Upper lobe of left lung (tissue), 6 donors: Measurements from ENCODE around the gene FBXO10. TPM values are rescaled to one million over a fixed set of nuclear protein-coding genes. Genes with fewer than 3 reads are reported as not detected.

Experiments
- ATAC-seq, 2 donors: fragments of 200-7000 bp; cut with Tn5 transposase; one replicate each; pipeline ENCODE4 v1.9.1; 2022; ENCODE audit warnings: mild to moderate bottlenecking in 2 of 2, moderate library complexity in 2 of 2; ENCODE audit not compliant: low FRiP score in 2 of 2
- DNase-seq, 2 donors: peaks; one replicate each; pipeline ENCODE4 v3.0.0-alpha.2; 2019 to 2020
- H3K27ac ChIP-seq, 4 donors: fragments of 200-600 bp; sonication (generic); one replicate each; pipeline ENCODE4 v1.5.1; 2016 to 2019
- H3K27me3 ChIP-seq, 4 donors: fragments of 200-600 bp; sonication (generic); one replicate each; pipeline ENCODE4 v1.5.1; 2017 to 2019
- H3K36me3 ChIP-seq, 4 donors: fragments of 200-600 bp; sonication (generic); one replicate each; pipeline ENCODE4 v1.5.1; 2016 to 2019
- H3K4me1 ChIP-seq, 4 donors: fragments of 200-600 bp; sonication (generic); one replicate each; pipeline ENCODE4 v1.5.1; 2018 to 2019
- H3K4me3 ChIP-seq, 4 donors: fragments of 200-600 bp; sonication (generic); one replicate each; pipeline ENCODE4 v1.5.1; 2017 to 2019; ENCODE audit warnings: mild to moderate bottlenecking in 2 of 4, moderate library complexity in 1 of 4
- H3K9me3 ChIP-seq, 4 donors: fragments of 200-600 bp; sonication (generic); one replicate each; pipeline ENCODE4 v1.5.1; 2018 to 2019
- EP300 ChIP-seq, 4 donors: sonication (generic); formaldehyde crosslinking; IDR thresholded peaks; one replicate each; pipeline ENCODE4 v1.5.1; 2017; ENCODE audit warnings: antibody characterized with exemption in 4 of 4, control low read depth in 2 of 4
- POLR2A ChIP-seq, 4 donors: fragments of 450-650 bp; IDR thresholded peaks; one replicate each; pipeline ENCODE4 v1.5.1; 2016 to 2017; ENCODE audit warnings: antibody characterized with exemption in 4 of 4, mild to moderate bottlenecking in 2 of 4
- POLR2AphosphoS5 ChIP-seq, 2 donors: sonication (generic); formaldehyde crosslinking; IDR thresholded peaks; one replicate each; pipeline ENCODE4 v1.5.1; 2017; ENCODE audit warnings: antibody characterized with exemption in 2 of 2
- WGBS, 2 donors: methylation state at CpG; one replicate each; pipeline ENCODE4 v1.1.5; 2017 to 2018; 5-methylcytosine and 5-hydroxymethylcytosine counted together
- total RNA-seq, 6 donors: library from RNA; depleted of rRNA in 4 of 6; stranded (reverse); fragments of >200 nt in 4 of 6; gene quantifications; one replicate each; pipeline versions ENCODE4 v1.1.0 to v1.2.1, GENCODE V29; 2016 to 2021
- TF ChIP-seq, protein P1 (sequence below), 6 experiments: fragments of 450-650 bp in 4 of 6; fragments of 200-600 bp in 2 of 6; sonication (generic) in 2 of 6; IDR thresholded peaks; one replicate each; pipeline ENCODE4 v1.5.1; 2016 to 2019; ENCODE audit warnings: antibody characterized with exemption in 6 of 6
- donor health status: DM: no; HTN: no; CAD: no; lungs with moderate emphysema.
- donor health status: DM: no; HTN: yes; CAD: no; lungs with severe emphysema.

Gene FBXO10
- total RNA-seq, 6 donors from 2014 or later: 7.9 to 13.4 (median 8.7) TPM

DNA sequence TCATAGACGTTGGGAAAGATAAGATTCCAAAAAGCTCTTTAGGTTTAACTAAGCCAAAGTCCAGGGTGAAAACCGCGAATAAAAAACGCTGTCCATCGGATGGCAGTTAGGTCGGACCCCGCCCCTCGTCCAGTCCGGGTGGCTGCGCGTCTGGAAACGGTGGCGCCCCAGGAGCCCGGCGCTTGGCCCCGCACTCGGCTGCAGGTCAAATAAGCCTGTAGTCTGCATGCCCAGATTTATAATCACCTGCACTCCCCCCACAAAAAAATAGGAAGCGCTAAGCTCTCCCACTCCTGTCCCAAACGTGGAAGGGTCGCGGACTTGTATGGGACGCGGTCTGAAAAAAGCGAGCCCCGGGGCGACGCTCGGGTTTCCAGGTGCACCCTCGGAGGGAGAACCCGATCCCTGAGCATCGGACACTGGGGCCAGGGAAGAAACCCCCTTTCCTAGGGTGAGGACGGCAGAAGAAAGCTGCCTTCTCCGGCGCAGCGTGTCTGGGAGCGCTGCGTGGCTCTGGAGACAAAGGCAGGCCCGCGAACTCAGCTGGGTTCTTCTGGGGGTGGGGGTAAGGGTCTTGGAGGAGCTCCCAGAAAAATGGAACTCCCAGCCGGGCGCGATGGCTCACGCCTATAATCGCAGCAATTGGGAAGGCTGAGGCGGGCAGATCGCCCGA, 110.0 kb downstream of the FBXO10 start:
- Histone ChIP-seq H3K4me1 (peaks cover 19 to 45% (median 20%) of the 10 kb centered on the region in 4 donors), H3K36me3 (no peaks in the 10 kb centered on the region), H3K27ac (peak overlapping the region; percentile 97 to 99 (median 98)), H3K4me3 (peak overlapping the region; percentile 49 to 92 (median 84)), H3K27me3 (no peaks in the 10 kb centered on the region), H3K9me3 (no peaks in the 10 kb centered on the region)
- WGBS, 2 donors: 1% methylated on average over 19 to 47 of the region's 47 CpGs
- ATAC-seq (peak; percentile 24 to 47), DNase-seq (peak; percentile 73 to 90)
- TF ChIP-seq POLR2AphosphoS5 (IDR thresholded peaks at IDR 0.05): no peak
- TF ChIP-seq, protein P1, sequence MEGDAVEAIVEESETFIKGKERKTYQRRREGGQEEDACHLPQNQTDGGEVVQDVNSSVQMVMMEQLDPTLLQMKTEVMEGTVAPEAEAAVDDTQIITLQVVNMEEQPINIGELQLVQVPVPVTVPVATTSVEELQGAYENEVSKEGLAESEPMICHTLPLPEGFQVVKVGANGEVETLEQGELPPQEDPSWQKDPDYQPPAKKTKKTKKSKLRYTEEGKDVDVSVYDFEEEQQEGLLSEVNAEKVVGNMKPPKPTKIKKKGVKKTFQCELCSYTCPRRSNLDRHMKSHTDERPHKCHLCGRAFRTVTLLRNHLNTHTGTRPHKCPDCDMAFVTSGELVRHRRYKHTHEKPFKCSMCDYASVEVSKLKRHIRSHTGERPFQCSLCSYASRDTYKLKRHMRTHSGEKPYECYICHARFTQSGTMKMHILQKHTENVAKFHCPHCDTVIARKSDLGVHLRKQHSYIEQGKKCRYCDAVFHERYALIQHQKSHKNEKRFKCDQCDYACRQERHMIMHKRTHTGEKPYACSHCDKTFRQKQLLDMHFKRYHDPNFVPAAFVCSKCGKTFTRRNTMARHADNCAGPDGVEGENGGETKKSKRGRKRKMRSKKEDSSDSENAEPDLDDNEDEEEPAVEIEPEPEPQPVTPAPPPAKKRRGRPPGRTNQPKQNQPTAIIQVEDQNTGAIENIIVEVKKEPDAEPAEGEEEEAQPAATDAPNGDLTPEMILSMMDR (IDR thresholded peaks at IDR 0.05): no peak
- no peak for TF ChIP-seq EP300 (IDR thresholded peaks at IDR 0.05)
- TF ChIP-seq POLR2A (IDR thresholded peaks at IDR 0.05): peak in 1 of 4 donors; percentile 42

GRCh38 chr9:37465249-37466036, 110.7 kb downstream of the FBXO10 start, which contains the start of gene ZBTB5:
ZBTB5 (minus strand) TSS chr9:37465450; CDS start chr9:37442551, 22,899 bp downstream.
- Histone ChIP-seq H3K27me3 (no peaks in the 10 kb centered on the region), H3K36me3 (no peaks in the 10 kb centered on the region), H3K4me3 (peak within 1 kb of the TSS; percentile 81 to 96 (median 89)), H3K9me3 (no peaks in the 10 kb centered on the region), H3K4me1 (peaks cover 19 to 48% (median 20%) of the 10 kb centered on the region in 4 donors), H3K27ac (peak within 1 kb of the TSS; percentile 97 to 99 (median 98))
- DNase-seq (peak; percentile 96 to 99), ATAC-seq (peak; percentile 94 to 97)
- 0 to 1% methylated on average over 11 to 52 of the region's 52 CpGs for WGBS, 2 donors
- TF ChIP-seq POLR2A (IDR thresholded peaks at IDR 0.05) (peak in 2 of 4 donors; percentile 49 to 63), POLR2AphosphoS5 (IDR thresholded peaks at IDR 0.05) (peak; percentile 59 to 78), EP300 (IDR thresholded peaks at IDR 0.05) (no peak)
- TF ChIP-seq, protein P1 (IDR thresholded peaks at IDR 0.05): peak in 1 of 6 experiments; percentile 12

- Histone ChIP-seq H3K4me3 (peak overlapping the region; percentile 81 to 96 (median 89)), H3K4me1 (peaks cover 19 to 48% (median 20%) of the 10 kb centered on the region in 4 donors), H3K9me3 (no peaks in the 10 kb centered on the region), H3K36me3 (no peaks in the 10 kb centered on the region), H3K27ac (peak overlapping the region; percentile 97 to 99 (median 98)), H3K27me3 (no peaks in the 10 kb centered on the region)
- peak; percentile 85 to 92 for DNase-seq
- TF ChIP-seq POLR2AphosphoS5 (IDR thresholded peaks at IDR 0.05) (peak in 1 of 2 donors; percentile 63), POLR2A (IDR thresholded peaks at IDR 0.05) (peak in 3 of 4 donors; percentile 20 to 75 (median 70)), EP300 (IDR thresholded peaks at IDR 0.05) (no peak)
- ATAC-seq: peak; percentile 69 to 74
- WGBS, 2 donors: 0% methylated on average over 10 to 20 of the region's 47 CpGs
Measured at GRCh38 chr9:37464426-37465248, 111.5 kb downstream of the FBXO10 start.

DNA sequence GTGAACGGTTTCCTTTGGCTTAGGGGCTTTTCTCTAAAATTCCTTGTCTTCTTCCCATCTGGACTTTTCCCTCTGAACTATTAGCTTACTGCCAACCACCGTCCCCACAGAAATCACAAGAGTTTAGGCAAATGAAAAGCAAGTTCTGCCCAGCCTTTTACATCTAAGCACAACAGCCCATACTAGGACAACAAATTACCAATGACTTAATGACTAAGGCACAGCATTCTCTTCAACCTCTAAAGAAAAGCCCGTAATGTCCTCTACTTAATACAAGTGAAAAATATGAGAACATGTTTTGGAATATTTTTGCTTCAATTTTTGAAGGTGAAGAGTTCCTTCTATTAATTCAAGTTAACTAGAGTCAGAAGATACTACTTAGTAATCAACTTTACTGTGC, 112.2 kb downstream of the FBXO10 start:
- H3K27ac ChIP-seq: peak overlapping the region in 3 of 4 donors; percentile 97 to 98 (median 97)
- WGBS, 2 donors: 34 to 35% methylated on average over 3 of the region's 3 CpGs
- no peaks in the 10 kb centered on the region for H3K36me3 ChIP-seq
- ATAC-seq: no peak
- H3K27me3 ChIP-seq: no peaks in the 10 kb centered on the region
- H3K4me3 ChIP-seq: peak overlapping the region in 3 of 4 donors; percentile 81 to 92 (median 86)
- TF ChIP-seq POLR2AphosphoS5 (IDR thresholded peaks at IDR 0.05): no peak
- no peak for TF ChIP-seq POLR2A (IDR thresholded peaks at IDR 0.05)
- TF ChIP-seq EP300 (IDR thresholded peaks at IDR 0.05): no peak
- TF ChIP-seq, protein P1 (IDR thresholded peaks at IDR 0.05): no peak
- peaks cover 19 to 48% (median 20%) of the 10 kb centered on the region in 4 donors for H3K4me1 ChIP-seq
- no peak for DNase-seq
- no peaks in the 10 kb centered on the region for H3K9me3 ChIP-seq

Other genes with a start within 250 kb of the FBXO10 start
- gene GRHPR, start 153.7 kb downstream of the FBXO10 start, total RNA-seq: 10 to 100 TPM; 68.2 to 97.6 (median 81.3) TPM
- 10 to 100 TPM in 3 of 6 donors, 1 to 10 TPM in 3; 7.9 to 15.0 (median 10.0) TPM for gene ZBTB5, start 110.9 kb downstream of the FBXO10 start, total RNA-seq
- 10 to 100 TPM in 5 of 6 donors, 1 to 10 TPM in 1; 10.0 to 16.9 (median 14.5) TPM for gene POLR1E, start 90.4 kb downstream of the FBXO10 start, total RNA-seq
- 10 to 100 TPM; 35.4 to 83.5 (median 54.2) TPM for gene TOMM5, start 16.2 kb upstream of the FBXO10 start, total RNA-seq
- under 1 TPM in 5 of 6 donors, not detected in 1; under 0.01 to 0.39 (median 0.17) TPM for gene FRMPD1, start 74.6 kb upstream of the FBXO10 start, total RNA-seq
- gene TRMT10B, start 177.4 kb upstream of the FBXO10 start, total RNA-seq: 10 to 100 TPM in 2 of 6 donors, 1 to 10 TPM in 4; 3.8 to 18.9 (median 8.3) TPM
- gene EXOSC3, start 208.7 kb upstream of the FBXO10 start, total RNA-seq: 10 to 100 TPM in 5 of 6 donors, 1 to 10 TPM in 1; 8.0 to 49.8 (median 35.1) TPM
- gene DCAF10, start 224.4 kb upstream of the FBXO10 start, total RNA-seq: 10 to 100 TPM; 19.0 to 42.7 (median 25.1) TPM